Right lobe of liver (tissue), 6 donors: Measurements from ENCODE around the gene CASZ1. TPM values are rescaled to one million over a fixed set of nuclear protein-coding genes. Genes with fewer than 3 reads are reported as not detected.
A peak's percentile ranks its signal among the peaks of the same experiment; 100 is the strongest.

ENCODE experiments used
- ATAC-seq, 4 donors: fragments of 200-7000 bp; cut with Tn5 transposase; one replicate each; pipeline ENCODE4 v1.9.1; 2020; ENCODE audit warnings: mild to moderate bottlenecking in 4 of 4, moderate library complexity in 4 of 4
- DNase-seq, 3 donors: peaks; one replicate each; pipeline ENCODE4 v3.0.0-alpha.2; 2020
- H3K27ac ChIP-seq, 3 donors: fragments of 200-600 bp; one replicate each; pipeline ENCODE4 v1.8.0; 2022
- H3K27me3 ChIP-seq, 2 donors: fragments of 200-600 bp; one replicate each; pipeline ENCODE4 v1.8.0; 2022
- H3K36me3 ChIP-seq, 4 donors: fragments of 200-600 bp; sonication (generic) in 1 of 4; one replicate each; pipeline versions ENCODE4 v1.5.1 to v1.8.0; 2017 to 2022; ENCODE audit warnings: control low read depth in 1 of 4
- H3K4me1 ChIP-seq, 4 donors: fragments of 200-600 bp; sonication (generic) in 1 of 4; one replicate each; pipeline versions ENCODE4 v1.5.1 to v1.8.0; 2017 to 2022; ENCODE audit warnings: control low read depth in 1 of 4
- H3K4me3 ChIP-seq, 3 donors: fragments of 200-600 bp; one replicate each; pipeline ENCODE4 v1.8.0; 2022
- H3K9me3 ChIP-seq, 4 donors: fragments of 200-600 bp; sonication (generic) in 1 of 4; one replicate each; pipeline versions ENCODE4 v1.5.1 to v1.8.0; 2017 to 2022; ENCODE audit warnings: control low read depth in 1 of 4
- POLR2A ChIP-seq: fragments of 450-650 bp; IDR thresholded peaks from one replicate; pipeline ENCODE4 v1.6.1; 2017; ENCODE audit warnings: antibody characterized with exemption, mild to moderate bottlenecking
- WGBS: methylation state at CpG from one replicate; pipeline ENCODE4 v1.1.6; 2018; ENCODE audit warnings: low coverage, low lambda C conversion rate; ENCODE audit not compliant: insufficient coverage; ENCODE audit errors: missing lambda C conversion rate; 5-methylcytosine and 5-hydroxymethylcytosine counted together
- intact Hi-C, 2 donors: fragments of 100-400 bp; cut with DNase I; formaldehyde crosslinking; loops; one replicate each; pipeline versions ENCODE4 v1.11.2 to v1.14.1; 2022
- total RNA-seq, 6 experiments: library from RNA; depleted of rRNA in 2 of 6; stranded (reverse); fragments of >200 nt in 2 of 6; fragmentation: NEBNext Ultra II Directional in 3 of 6; extraction: Animal tissue kit (Norgen Biotek cat#: 25700) in 3 of 6; gene quantifications; one replicate each; pipeline versions ENCODE4 v1.1.0 to v1.2.4, GENCODE V29; 2016 to 2023
- TF ChIP-seq, protein P1 (sequence below), 4 donors: fragments of 200-600 bp in 3 of 4; fragments of 450-650 bp in 1 of 4; IDR thresholded peaks; one replicate each; pipeline versions ENCODE4 v1.5.1 to v1.8.0; 2016 to 2022; ENCODE audit warnings: antibody characterized with exemption in 4 of 4, mild to moderate bottlenecking in 2 of 4
- donor health status: DM: no; HTN: yes; CAD: no.
- donor health status: DM: no; HTN: no; CAD: no.
- donor health status: DM: no; HTN: no; CAD: no.
- donor health status: DM: no; HTN: yes; CAD: no.
- donor health status: DM: no; HTN: yes; CAD: no.

The CASZ1 gene
- total RNA-seq, 6 experiments from 2014 or later = 3.1 to 10.1 (median 5.3) TPM

- H3K4me1 ChIP-seq = peaks cover 0 to 39% (median 10%) of the 10 kb centered on the region in 4 donors
- no peak for DNase-seq
- H3K4me3 ChIP-seq = no peak overlapping the region
- no peak for TF ChIP-seq POLR2A
- TF ChIP-seq, protein P1, sequence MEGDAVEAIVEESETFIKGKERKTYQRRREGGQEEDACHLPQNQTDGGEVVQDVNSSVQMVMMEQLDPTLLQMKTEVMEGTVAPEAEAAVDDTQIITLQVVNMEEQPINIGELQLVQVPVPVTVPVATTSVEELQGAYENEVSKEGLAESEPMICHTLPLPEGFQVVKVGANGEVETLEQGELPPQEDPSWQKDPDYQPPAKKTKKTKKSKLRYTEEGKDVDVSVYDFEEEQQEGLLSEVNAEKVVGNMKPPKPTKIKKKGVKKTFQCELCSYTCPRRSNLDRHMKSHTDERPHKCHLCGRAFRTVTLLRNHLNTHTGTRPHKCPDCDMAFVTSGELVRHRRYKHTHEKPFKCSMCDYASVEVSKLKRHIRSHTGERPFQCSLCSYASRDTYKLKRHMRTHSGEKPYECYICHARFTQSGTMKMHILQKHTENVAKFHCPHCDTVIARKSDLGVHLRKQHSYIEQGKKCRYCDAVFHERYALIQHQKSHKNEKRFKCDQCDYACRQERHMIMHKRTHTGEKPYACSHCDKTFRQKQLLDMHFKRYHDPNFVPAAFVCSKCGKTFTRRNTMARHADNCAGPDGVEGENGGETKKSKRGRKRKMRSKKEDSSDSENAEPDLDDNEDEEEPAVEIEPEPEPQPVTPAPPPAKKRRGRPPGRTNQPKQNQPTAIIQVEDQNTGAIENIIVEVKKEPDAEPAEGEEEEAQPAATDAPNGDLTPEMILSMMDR (IDR thresholded peaks at IDR 0.05) = no peak
- no peak overlapping the region for H3K27ac ChIP-seq
- intact Hi-C loops = no loop called here
- WGBS = 39% methylated on average over 4 of the region's 9 CpGs
- no peaks in the 10 kb centered on the region for H3K27me3 ChIP-seq
- no peaks in the 10 kb centered on the region for H3K9me3 ChIP-seq
- H3K36me3 ChIP-seq = no peaks in the 10 kb centered on the region
- peak in 1 of 4 donors; percentile 26 for ATAC-seq
Measured at GRCh38 chr1:10679496-10680220, 116.8 kb downstream of the CASZ1 start.

DNA sequence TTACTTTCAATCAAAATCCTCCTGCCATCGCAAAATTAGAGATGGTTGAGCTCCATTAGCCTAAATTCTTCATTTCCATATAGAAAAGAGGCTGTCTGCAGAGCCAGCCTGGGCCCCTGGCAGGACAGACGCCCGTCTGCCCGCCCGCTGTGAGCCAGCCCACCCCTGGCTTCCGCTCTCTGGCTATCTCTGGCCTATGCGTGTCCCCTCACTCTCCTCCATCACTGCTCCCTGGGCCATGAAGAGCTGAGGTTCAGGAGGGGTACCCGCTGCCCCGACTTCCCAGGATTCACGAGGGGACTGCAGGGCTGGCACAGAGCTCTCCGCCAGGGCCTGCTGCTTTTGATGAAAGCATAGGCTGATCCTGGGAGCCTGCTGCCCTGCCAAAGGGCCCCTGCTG is 117.6 kb downstream of the CASZ1 start:
- peaks cover 0 to 41% (median 10%) of the 10 kb centered on the region in 4 donors for H3K4me1 ChIP-seq
- H3K4me3 ChIP-seq = no peak overlapping the region
- 90% methylated on average over 6 of the region's 11 CpGs for WGBS
- DNase-seq (no peak), ATAC-seq (no peak)
- H3K36me3 ChIP-seq = no peaks in the 10 kb centered on the region
- H3K27ac ChIP-seq = no peak overlapping the region
- TF ChIP-seq, protein P1 (IDR thresholded peaks at IDR 0.05) = no peak
- no peak for TF ChIP-seq POLR2A
- intact Hi-C loops = no loop called here
- H3K27me3 ChIP-seq = no peaks in the 10 kb centered on the region
- H3K9me3 ChIP-seq = no peaks in the 10 kb centered on the region

- no peak overlapping the region for H3K27ac ChIP-seq
- DNase-seq (no peak), ATAC-seq (no peak)
- 91% methylated on average over 10 of the region's 23 CpGs for WGBS
- H3K9me3 ChIP-seq = no peaks in the 10 kb centered on the region
- H3K36me3 ChIP-seq = no peaks in the 10 kb centered on the region
- TF ChIP-seq POLR2A = no peak
- TF ChIP-seq, protein P1 (IDR thresholded peaks at IDR 0.05) = no peak
- intact Hi-C loops = no loop called here
- no peak overlapping the region for H3K4me3 ChIP-seq
- peaks cover 0 to 41% (median 10%) of the 10 kb centered on the region in 4 donors for H3K4me1 ChIP-seq
- no peaks in the 10 kb centered on the region for H3K27me3 ChIP-seq
Measured at GRCh38 chr1:10678402-10678801, 118.0 kb downstream of the CASZ1 start.

- H3K27me3 ChIP-seq = no peaks in the 10 kb centered on the region
- intact Hi-C loops = no loop called here
- ATAC-seq = peak; percentile 74 to 82 (median 78)
- H3K4me1 ChIP-seq = peaks cover 0 to 41% (median 10%) of the 10 kb centered on the region in 4 donors
- peak; percentile 79 to 93 (median 88) for DNase-seq
- H3K36me3 ChIP-seq = no peaks in the 10 kb centered on the region
- H3K9me3 ChIP-seq = no peaks in the 10 kb centered on the region
- no peak overlapping the region for H3K4me3 ChIP-seq
- H3K27ac ChIP-seq = peak overlapping the region in 2 of 3 donors; percentile 11 to 40
- TF ChIP-seq, protein P1 (IDR thresholded peaks at IDR 0.05) = no peak
- TF ChIP-seq POLR2A = no peak
- 72% methylated on average over 14 of the region's 27 CpGs for WGBS
Measured at GRCh38 chr1:10677491-10678391, 118.7 kb downstream of the CASZ1 start.
